Measurements from ENCODE around the gene TADA3.

DNA sequence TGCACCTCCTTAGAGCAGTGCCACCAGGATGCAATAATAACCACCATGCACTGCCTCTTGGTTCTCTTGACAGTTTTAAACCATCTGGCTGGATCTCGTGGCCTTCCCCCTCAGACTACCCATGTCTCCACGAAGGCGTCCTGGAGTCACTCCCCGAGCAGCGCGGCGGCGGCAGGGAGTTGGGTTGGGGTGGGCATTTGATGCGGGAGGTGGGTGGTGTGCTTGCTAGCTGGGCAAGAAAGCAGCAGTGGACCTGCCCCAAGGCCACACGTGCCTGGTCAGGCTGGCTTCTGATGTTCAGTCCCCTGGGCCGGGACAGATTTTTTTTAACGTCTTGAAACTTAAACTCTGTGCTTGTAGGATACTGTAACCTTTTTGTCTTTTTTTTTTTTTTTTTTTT is 13.9 kb upstream of the TADA3 start:
- TF ChIP-seq CTCF (IDR thresholded peaks at IDR 0.05) (no peak), POLR2A (IDR thresholded peaks at IDR 0.05) (no peak), POLR2AphosphoS5 (IDR thresholded peaks at IDR 0.05; ENCODE audit: insufficient read depth in 1 of 2, low read depth in 1 of 2) (no peak)

Measured in vagina (tissue), 2 donors.